Sigmoid colon (tissue), 4 donors: ENCODE measurements around the gene EFNA4.

Experiments
- EP300 ChIP-seq, 4 donors: sonication (generic); formaldehyde crosslinking; IDR thresholded peaks; one replicate each; pipeline ENCODE4 v1.6.1; 2017; ENCODE audit warnings: antibody characterized with exemption in 4 of 4
- POLR2A ChIP-seq, 2 donors: fragments of 450-650 bp; IDR thresholded peaks; one replicate each; pipeline ENCODE4 v1.6.1; 2016; ENCODE audit warnings: antibody characterized with exemption in 2 of 2, mild to moderate bottlenecking in 2 of 2, moderate library complexity in 2 of 2
- POLR2AphosphoS5 ChIP-seq, 4 donors: sonication (generic); formaldehyde crosslinking; IDR thresholded peaks; one replicate each; pipeline ENCODE4 v1.6.1; 2017; ENCODE audit warnings: antibody characterized with exemption in 4 of 4
- TF ChIP-seq, protein P1 (sequence below), 4 experiments: fragments of 450-650 bp in 3 of 4; fragments of 200-600 bp in 1 of 4; IDR thresholded peaks; one replicate each; pipeline ENCODE4 v1.5.1; 2016 to 2019; ENCODE audit warnings: antibody characterized with exemption in 4 of 4, mild to moderate bottlenecking in 3 of 4, moderate library complexity in 2 of 4

DNA sequence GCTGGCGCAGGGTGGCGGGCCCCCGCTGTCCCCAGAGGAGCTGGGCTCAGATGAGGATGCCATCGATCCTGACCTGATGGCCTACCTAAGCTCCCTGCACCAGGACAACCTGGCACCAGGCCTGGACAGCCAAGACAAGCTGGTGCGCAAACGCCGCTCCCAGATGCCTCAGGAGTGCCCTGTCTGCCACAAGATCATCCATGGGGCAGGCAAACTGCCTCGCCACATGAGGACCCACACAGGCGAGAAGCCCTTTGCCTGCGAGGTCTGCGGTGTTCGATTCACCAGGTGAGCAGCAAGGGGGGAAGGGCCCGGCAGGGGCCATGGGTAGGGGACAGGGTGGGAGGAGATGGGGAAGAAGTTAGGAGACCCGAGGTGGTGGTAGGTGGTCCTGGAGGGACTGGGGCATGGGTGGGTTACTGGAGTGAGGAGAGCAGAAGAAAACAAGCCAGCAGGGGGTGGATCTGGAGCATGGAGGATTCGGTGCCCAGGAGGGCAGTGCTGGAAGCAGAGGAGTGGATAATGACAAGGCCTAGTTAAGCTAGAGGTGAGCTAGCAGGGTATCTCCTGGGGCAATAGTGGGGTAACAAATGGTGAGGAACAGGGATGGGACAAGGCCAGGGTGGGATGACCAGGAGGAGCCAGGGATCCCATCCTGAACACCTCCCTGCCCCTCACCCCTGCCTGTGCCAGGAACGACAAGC, 47.9 kb upstream of the EFNA4 start:
- TF ChIP-seq, protein P1, sequence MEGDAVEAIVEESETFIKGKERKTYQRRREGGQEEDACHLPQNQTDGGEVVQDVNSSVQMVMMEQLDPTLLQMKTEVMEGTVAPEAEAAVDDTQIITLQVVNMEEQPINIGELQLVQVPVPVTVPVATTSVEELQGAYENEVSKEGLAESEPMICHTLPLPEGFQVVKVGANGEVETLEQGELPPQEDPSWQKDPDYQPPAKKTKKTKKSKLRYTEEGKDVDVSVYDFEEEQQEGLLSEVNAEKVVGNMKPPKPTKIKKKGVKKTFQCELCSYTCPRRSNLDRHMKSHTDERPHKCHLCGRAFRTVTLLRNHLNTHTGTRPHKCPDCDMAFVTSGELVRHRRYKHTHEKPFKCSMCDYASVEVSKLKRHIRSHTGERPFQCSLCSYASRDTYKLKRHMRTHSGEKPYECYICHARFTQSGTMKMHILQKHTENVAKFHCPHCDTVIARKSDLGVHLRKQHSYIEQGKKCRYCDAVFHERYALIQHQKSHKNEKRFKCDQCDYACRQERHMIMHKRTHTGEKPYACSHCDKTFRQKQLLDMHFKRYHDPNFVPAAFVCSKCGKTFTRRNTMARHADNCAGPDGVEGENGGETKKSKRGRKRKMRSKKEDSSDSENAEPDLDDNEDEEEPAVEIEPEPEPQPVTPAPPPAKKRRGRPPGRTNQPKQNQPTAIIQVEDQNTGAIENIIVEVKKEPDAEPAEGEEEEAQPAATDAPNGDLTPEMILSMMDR (IDR thresholded peaks at IDR 0.05) = no peak
- no peak for TF ChIP-seq POLR2A (IDR thresholded peaks at IDR 0.05)
- peak in 1 of 4 donors; percentile 9 for TF ChIP-seq POLR2AphosphoS5 (IDR thresholded peaks at IDR 0.05)
- no peak for TF ChIP-seq EP300 (IDR thresholded peaks at IDR 0.05)
